Uterus (tissue), 4 donors: ENCODE measurements around the gene CAMTA1. TPM values are rescaled to one million over a fixed set of nuclear protein-coding genes. Genes with fewer than 3 reads are reported as not detected.

ENCODE experiments used
- DNase-seq, 2 donors: peaks; one replicate each; pipeline ENCODE4 v3.0.0-alpha.2; 2019 to 2020
- H3K27ac ChIP-seq, 2 donors: fragments of 200-600 bp; sonication (generic); 1 replicate in 1 of 2; 2 replicates in 1 of 2; pipeline ENCODE4 v1.5.1; 2016 to 2018
- H3K27me3 ChIP-seq, 2 donors: fragments of 200-600 bp; sonication (generic); one replicate each; pipeline ENCODE4 v1.5.1; 2018 to 2019; ENCODE audit warnings: control low read depth in 1 of 2
- H3K36me3 ChIP-seq, 2 donors: fragments of 200-600 bp; sonication (generic); one replicate each; pipeline ENCODE4 v1.5.1; 2019; ENCODE audit warnings: control low read depth in 1 of 2
- H3K4me1 ChIP-seq, 2 donors: fragments of 200-600 bp; sonication (generic); one replicate each; pipeline ENCODE4 v1.5.1; 2018 to 2019; ENCODE audit warnings: control low read depth in 1 of 2
- H3K4me3 ChIP-seq, 2 donors: fragments of 200-600 bp; sonication (generic); 1 replicate in 1 of 2; 2 replicates in 1 of 2; pipeline ENCODE4 v1.5.1; 2018 to 2019; ENCODE audit warnings: mild to moderate bottlenecking in 1 of 2
- H3K9me3 ChIP-seq, 2 donors: fragments of 200-600 bp; sonication (generic); one replicate each; pipeline ENCODE4 v1.5.1; 2019; ENCODE audit warnings: control low read depth in 1 of 2
- CTCF ChIP-seq, 4 experiments: fragments of 200-600 bp in 2 of 4; fragments of 450-650 bp in 2 of 4; sonication (generic) in 2 of 4; IDR thresholded peaks; one replicate each; pipeline ENCODE4 v1.5.1; 2016 to 2019; ENCODE audit warnings: antibody characterized with exemption in 4 of 4, mild to moderate bottlenecking in 2 of 4, moderate library complexity in 1 of 4
- POLR2A ChIP-seq, 2 donors: fragments of 450-650 bp; IDR thresholded peaks; one replicate each; pipeline ENCODE4 v1.6.1; 2016; ENCODE audit warnings: antibody characterized with exemption in 2 of 2, mild to moderate bottlenecking in 1 of 2, moderate library complexity in 1 of 2
- intact Hi-C: fragments of 100-400 bp; cut with DNase I; formaldehyde crosslinking; loops from one replicate; pipeline ENCODE4 v1.15.1; 2023; ENCODE audit warnings: low total_unique reads
- total RNA-seq, 4 donors: library from RNA; depleted of rRNA in 3 of 4; stranded (reverse); fragments of >200 nt in 3 of 4; gene quantifications; one replicate each; pipeline versions ENCODE4 v1.1.0 to v1.2.4, GENCODE V29; 2014 to 2023
- donor health status: DM: yes; HTN: yes; CAD: no.

CAMTA1 gene
- total RNA-seq, 4 donors from 2014 or later: 29.7 to 427 (median 64.8) TPM

GRCh38 chr1:6858596-6858995, 73.3 kb downstream of the CAMTA1 start:
- no peak overlapping the region for H3K4me3 ChIP-seq
- H3K27me3 ChIP-seq: no peaks in the 10 kb centered on the region
- no peak for TF ChIP-seq POLR2A (IDR thresholded peaks at IDR 0.05)
- no peak for TF ChIP-seq CTCF (IDR thresholded peaks at IDR 0.05)
- no peak for DNase-seq
- H3K4me1 ChIP-seq: no peaks in the 10 kb centered on the region
- intact Hi-C loops: no loop called here
- H3K27ac ChIP-seq: no peak overlapping the region
- no peaks in the 10 kb centered on the region for H3K9me3 ChIP-seq
- no peaks in the 10 kb centered on the region for H3K36me3 ChIP-seq

- DNase-seq: peak in 1 of 2 donors; percentile 20
- intact Hi-C loops: no loop called here
- no peaks in the 10 kb centered on the region for H3K9me3 ChIP-seq
- no peak overlapping the region for H3K4me3 ChIP-seq
- peak overlapping the region; percentile 46 to 58 for H3K27ac ChIP-seq
- no peaks in the 10 kb centered on the region for H3K4me1 ChIP-seq
- H3K27me3 ChIP-seq: no peaks in the 10 kb centered on the region
- TF ChIP-seq POLR2A (IDR thresholded peaks at IDR 0.05) (no peak), CTCF (IDR thresholded peaks at IDR 0.05) (no peak)
- no peaks in the 10 kb centered on the region for H3K36me3 ChIP-seq
Observed at GRCh38 chr1:6859415-6860343, 74.4 kb downstream of the CAMTA1 start.

- TF ChIP-seq POLR2A (IDR thresholded peaks at IDR 0.05): no peak
- no peak for TF ChIP-seq CTCF (IDR thresholded peaks at IDR 0.05)
- H3K4me1 ChIP-seq: no peaks in the 10 kb centered on the region
- no peak overlapping the region for H3K4me3 ChIP-seq
- H3K27me3 ChIP-seq: no peaks in the 10 kb centered on the region
- H3K9me3 ChIP-seq: no peaks in the 10 kb centered on the region
- no peak for DNase-seq
- no peaks in the 10 kb centered on the region for H3K36me3 ChIP-seq
- intact Hi-C loops: no loop called here
- H3K27ac ChIP-seq: peak overlapping the region in 1 of 2 donors; percentile 58
Observed at GRCh38 chr1:6860401-6860800, 75.1 kb downstream of the CAMTA1 start.

- H3K9me3 ChIP-seq: no peaks in the 10 kb centered on the region
- no peak for DNase-seq
- H3K4me1 ChIP-seq: no peaks in the 10 kb centered on the region
- H3K27me3 ChIP-seq: no peaks in the 10 kb centered on the region
- intact Hi-C loops: no loop called here
- TF ChIP-seq POLR2A (IDR thresholded peaks at IDR 0.05) (no peak), CTCF (IDR thresholded peaks at IDR 0.05) (no peak)
- H3K36me3 ChIP-seq: no peaks in the 10 kb centered on the region
- no peak overlapping the region for H3K4me3 ChIP-seq
- peak overlapping the region in 1 of 2 donors; percentile 58 for H3K27ac ChIP-seq
Observed at GRCh38 chr1:6861075-6861724, 75.9 kb downstream of the CAMTA1 start.

- H3K9me3 ChIP-seq: no peaks in the 10 kb centered on the region
- H3K27ac ChIP-seq: no peak overlapping the region
- intact Hi-C loops: no loop called here
Observed at GRCh38 chr1:6862906-6863305, 77.7 kb downstream of the CAMTA1 start.

More at GRCh38 chr1:6862906-6863305, 77.7 kb downstream of the CAMTA1 start:
- H3K36me3 ChIP-seq: no peaks in the 10 kb centered on the region
- TF ChIP-seq CTCF (IDR thresholded peaks at IDR 0.05) (no peak), POLR2A (IDR thresholded peaks at IDR 0.05) (no peak)
- H3K27me3 ChIP-seq: no peaks in the 10 kb centered on the region
- no peaks in the 10 kb centered on the region for H3K4me1 ChIP-seq
- no peak overlapping the region for H3K4me3 ChIP-seq
- DNase-seq: no peak
